GM19025 (cell line): ENCODE measurements around the gene WIF1.

Experiments used
- ATAC-seq: cut with Tn5 transposase; IDR thresholded peaks from one replicate; pipeline ENCODE4 v1.9.1; 2021; ENCODE audit warnings: mild to moderate bottlenecking, low read depth, moderate library complexity; ENCODE audit not compliant: unreplicated experiment

WIF1 gene

GRCh38 chr12:65121049-65121955 lies at the start of gene WIF1:
TSS of gene WIF1 (minus strand) at chr12:65121305. CDS start at chr12:65121191, 114 bp downstream.
- no peak for ATAC-seq

GRCh38 chr12:65170209-65170881 lies 49.2 kb upstream of the WIF1 start:
- peak; percentile 39 for ATAC-seq

GRCh38 chr12:65169320-65170208 lies 48.5 kb upstream of the WIF1 start, which contains the start of gene LEMD3:
TSS of gene LEMD3 (plus strand) at chr12:65169583. CDS start at chr12:65169597, 14 bp downstream.
- peak; percentile 94 for ATAC-seq

- no peak for ATAC-seq
Measured at GRCh38 chr12:65168681-65169319, 47.7 kb upstream of the WIF1 start.

GRCh38 chr12:65164774-65165173 lies 43.7 kb upstream of the WIF1 start:
- no peak for ATAC-seq

- no peak for ATAC-seq
Measured at GRCh38 chr12:65164244-65164643, 43.1 kb upstream of the WIF1 start.

- ATAC-seq = peak; percentile 70
Measured at GRCh38 chr12:65162609-65163008, 41.5 kb upstream of the WIF1 start.

- ATAC-seq = no peak
Measured at GRCh38 chr12:65157091-65157490, 36.0 kb upstream of the WIF1 start.

GRCh38 chr12:65156366-65156841 lies 35.3 kb upstream of the WIF1 start:
- peak; percentile 88 for ATAC-seq

- ATAC-seq = peak; percentile 34
Measured at GRCh38 chr12:65155784-65156183, 34.7 kb upstream of the WIF1 start.

GRCh38 chr12:65152596-65152995 lies 31.5 kb upstream of the WIF1 start:
- no peak for ATAC-seq

- no peak for ATAC-seq
Measured at GRCh38 chr12:65152012-65152411, 30.9 kb upstream of the WIF1 start.

- no peak for ATAC-seq
Measured at GRCh38 chr12:65147312-65147905, 26.3 kb upstream of the WIF1 start.

GRCh38 chr12:65140738-65141137 lies 19.6 kb upstream of the WIF1 start:
- no peak for ATAC-seq

- ATAC-seq = no peak
Measured at GRCh38 chr12:65139389-65139788, 18.3 kb upstream of the WIF1 start.

- ATAC-seq = no peak
Measured at GRCh38 chr12:65133879-65134278, 12.8 kb upstream of the WIF1 start.

- ATAC-seq = no peak
Measured at GRCh38 chr12:65126482-65126881, 5.4 kb upstream of the WIF1 start.

- ATAC-seq = no peak
Measured at GRCh38 chr12:65125975-65126374, 4.9 kb upstream of the WIF1 start.

- ATAC-seq = no peak
Measured at GRCh38 chr12:65125247-65125646, 4.1 kb upstream of the WIF1 start.
